GDM1 (cell line): ENCODE results near the gene TRERF1.
"Not testable (repeated sequence)": the region's sequence is repeated elsewhere in the genome, so short reads cannot be mapped to it uniquely, and the experiment has no call there.

Source experiments
- DNase-seq: peaks from one replicate; lab custom pipeline; 2025; lab: John Stamatoyannopoulos, UW

The TRERF1 gene

GRCh38 chr6:42336431-42336830, 115.3 kb downstream of the TRERF1 start:
- DNase-seq = no peak

DNA sequence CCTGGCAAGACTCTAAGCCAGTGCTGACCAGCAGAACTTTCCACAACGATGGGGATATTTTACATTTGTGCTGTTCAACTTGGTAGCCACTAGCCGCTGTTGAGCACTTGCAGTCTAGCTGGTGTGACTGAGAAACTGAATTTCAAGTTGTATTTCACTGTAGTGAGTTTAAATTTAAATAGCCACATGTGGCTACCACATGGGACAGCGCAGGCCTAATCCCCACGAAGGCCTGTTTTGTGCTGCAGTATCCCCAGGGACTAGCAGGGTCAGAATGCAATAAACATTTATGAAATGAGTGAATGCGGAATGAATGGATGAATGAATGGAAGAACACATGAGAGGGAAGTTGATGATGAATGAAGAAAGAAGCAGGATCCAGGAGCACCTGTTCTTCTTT, 115.8 kb downstream of the TRERF1 start:
- DNase-seq = no peak

DNA sequence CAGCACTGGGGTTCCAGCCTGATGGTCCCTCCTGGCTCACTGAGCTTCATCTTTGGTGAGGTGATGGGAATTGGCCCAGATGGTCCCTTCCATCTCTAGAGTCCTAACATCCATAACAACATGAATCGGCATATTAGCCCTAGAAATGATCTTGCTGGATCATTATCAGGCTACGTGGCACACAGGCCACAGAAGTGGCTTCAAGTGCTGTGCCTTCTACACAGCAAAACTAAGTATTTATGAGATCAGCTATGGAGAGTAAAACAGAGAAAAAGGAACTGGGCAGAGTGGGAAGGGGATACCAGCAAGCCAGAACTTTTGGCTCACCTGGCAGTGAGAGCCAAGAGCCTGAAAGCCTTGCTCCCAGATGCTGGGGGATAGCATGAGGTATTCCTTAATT, 116.9 kb downstream of the TRERF1 start:
- DNase-seq = no peak

GRCh38 chr6:42333612-42334011, 118.1 kb downstream of the TRERF1 start:
- no peak for DNase-seq

- DNase-seq = no peak
Measured at GRCh38 chr6:42332916-42333315, 118.8 kb downstream of the TRERF1 start.

GRCh38 chr6:42331019-42331418, 120.7 kb downstream of the TRERF1 start:
- no peak for DNase-seq

GRCh38 chr6:42326248-42326647, 125.5 kb downstream of the TRERF1 start:
- no peak for DNase-seq

- not testable (repeated sequence) for DNase-seq
Measured at GRCh38 chr6:42324656-42325324, 126.9 kb downstream of the TRERF1 start.

GRCh38 chr6:42322676-42323075, 129.1 kb downstream of the TRERF1 start:
- DNase-seq = no peak

DNA sequence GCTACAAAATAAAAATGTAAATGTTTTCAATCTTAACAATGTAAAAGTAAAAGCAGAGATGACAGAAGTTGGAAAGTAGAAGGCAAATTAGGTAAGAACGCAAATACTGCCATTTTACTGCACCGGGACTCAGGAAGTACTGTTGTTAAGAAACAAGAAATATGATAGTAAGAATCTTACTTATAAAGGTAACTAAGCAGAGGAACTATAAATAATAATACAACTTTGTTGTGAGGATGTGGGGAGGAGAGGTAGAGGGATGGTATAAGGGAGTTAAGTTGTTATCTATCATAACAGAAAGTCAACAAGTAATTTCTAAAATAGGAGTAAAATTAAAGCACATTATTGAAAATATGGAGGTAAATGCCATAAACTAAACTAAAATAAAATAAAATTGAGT, 129.8 kb downstream of the TRERF1 start:
- DNase-seq = no peak

GRCh38 chr6:42320762-42321161, 131.0 kb downstream of the TRERF1 start:
- DNase-seq = no peak

GRCh38 chr6:42318480-42318879, 133.2 kb downstream of the TRERF1 start:
- no peak for DNase-seq

DNA sequence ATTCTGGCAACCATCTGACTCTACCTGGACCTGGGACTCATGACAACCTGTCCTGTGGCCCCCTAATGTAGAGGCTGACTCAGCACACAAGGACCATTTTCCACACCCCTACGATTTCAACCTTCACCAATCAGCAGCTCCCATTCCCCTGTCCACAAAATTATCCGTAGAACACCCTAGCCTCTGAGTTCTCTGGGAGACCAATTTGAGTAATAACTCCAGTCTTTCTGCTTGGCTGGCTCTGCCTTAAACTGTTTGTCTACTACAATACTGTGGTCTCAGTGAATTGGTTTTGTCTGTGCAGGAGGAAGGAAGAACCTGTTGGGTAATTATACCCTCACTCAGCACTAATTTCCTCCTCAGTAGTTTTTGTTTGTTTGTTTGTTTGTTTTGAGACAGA, 134.7 kb downstream of the TRERF1 start:
- DNase-seq = no peak

DNA sequence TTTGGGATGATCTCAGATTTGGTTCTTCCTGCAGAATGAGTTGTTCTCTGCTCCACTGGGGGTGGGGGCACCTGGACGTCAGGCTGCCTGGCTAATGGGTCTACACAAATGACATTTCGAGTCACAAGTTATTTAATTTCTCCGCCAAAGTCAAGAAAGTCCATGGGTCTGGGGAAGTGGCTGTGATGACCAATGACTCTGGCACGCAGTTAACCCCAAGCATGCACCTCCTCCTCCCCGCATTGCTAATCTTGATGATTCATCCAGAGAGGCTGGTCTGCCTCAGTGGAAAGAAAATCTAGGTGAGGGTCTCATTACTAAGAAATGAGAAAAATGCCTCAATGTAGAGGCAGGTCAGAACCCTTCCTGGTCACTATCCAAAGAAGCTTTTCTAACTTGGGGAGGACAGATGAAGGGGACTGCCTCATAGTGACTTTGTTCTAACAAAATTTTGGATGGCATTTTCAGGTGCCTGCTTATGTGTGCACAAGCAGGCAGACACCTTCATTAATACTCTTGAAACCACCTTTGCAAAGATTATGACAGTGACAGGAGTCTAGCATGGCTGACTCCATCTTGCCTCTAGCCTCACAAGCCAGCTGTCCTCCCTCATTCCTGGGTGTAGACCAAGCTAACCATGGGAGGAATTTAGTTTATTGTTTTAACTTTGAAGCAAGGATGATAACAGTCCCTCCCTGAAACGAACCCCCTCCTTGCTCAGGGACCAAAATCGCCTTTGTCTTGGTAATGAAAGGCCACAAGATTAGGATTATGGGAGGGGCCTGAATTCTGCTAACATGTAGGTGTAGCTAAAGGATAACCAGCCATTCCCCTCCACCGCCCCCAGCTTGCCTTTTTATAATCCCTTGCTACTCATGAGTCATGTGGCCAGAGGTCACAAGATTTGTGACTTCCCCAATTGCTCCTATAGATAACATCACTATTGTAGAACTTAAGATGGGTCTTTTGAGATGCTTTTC, 135.4 kb downstream of the TRERF1 start:
- no peak for DNase-seq

DNA sequence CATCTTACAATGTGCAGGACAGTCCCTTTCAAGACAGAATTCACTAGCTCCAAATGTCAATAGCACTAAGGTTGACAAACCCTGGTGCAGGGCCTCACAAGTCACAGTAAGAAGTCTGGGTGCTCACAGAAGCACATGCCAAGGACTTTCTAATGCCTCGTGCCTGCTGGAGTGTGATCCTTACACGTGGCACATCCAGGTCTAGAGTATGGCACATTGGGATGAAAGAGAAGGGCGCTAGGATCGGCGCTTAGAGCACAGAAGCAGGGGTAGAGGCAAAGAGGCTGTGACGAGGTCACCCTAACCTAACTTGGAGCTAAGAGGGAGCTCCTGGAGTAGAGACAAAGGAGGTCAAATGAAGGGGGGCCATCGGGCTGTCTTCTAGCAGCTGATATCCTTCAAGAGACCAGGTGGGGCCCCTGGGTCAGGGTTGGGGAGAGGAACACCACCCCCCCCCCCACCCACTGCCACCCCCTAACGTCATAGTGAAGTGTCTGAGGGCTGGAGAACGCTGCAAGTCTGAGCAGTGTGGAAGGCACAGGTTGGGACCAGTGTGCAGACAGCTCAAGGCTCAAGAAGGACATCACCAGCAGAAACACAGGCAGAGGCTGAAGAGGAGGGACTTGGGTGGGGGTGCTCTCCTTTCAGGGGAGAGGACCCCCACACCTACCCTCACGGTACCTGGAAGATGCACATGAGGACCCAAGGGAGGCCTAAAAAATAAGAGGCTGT, 136.3 kb downstream of the TRERF1 start:
- no peak for DNase-seq

- no peak for DNase-seq
Measured at GRCh38 chr6:42314571-42315258, 137.0 kb downstream of the TRERF1 start.

GRCh38 chr6:42313941-42314570, 137.7 kb downstream of the TRERF1 start:
- no peak for DNase-seq

- no peak for DNase-seq
Measured at GRCh38 chr6:42313038-42313437, 138.7 kb downstream of the TRERF1 start.

- no peak for DNase-seq
Measured at GRCh38 chr6:42307141-42307470, 144.6 kb downstream of the TRERF1 start.

DNA sequence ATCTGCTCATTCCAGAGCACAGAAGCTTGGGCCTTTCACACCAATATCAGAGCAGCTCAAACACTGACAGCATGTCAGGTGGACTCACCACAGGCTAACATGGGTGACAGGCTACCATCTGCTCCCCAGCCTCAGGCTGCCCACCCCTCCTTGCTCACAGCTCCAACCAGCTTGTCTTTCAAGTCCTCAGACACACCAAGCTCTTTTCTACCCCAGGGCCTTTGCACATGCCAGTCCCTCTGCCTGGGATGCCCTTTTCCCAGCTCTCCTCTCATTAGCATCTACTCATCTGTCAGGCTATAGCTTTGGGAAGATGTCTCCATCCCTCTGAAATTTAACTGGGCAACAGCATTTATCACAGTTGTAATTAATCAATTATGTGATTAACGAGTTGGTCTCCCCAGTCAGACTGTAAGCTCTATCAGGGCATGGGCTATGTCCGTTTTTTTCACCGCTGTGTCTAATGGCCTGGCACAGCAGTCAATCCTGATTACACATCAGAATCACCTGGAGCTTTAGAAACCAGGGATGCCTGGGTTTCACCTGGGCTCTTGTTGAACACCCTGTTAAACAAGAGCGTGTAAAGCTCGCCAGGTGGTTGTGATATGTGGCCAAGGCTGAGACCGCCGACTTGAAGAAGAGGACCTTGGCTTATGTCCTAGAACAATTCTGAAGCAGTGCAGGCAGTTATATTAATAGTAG, 145.1 kb downstream of the TRERF1 start:
- DNase-seq = no peak
